NK-92 (cell line): Measurements from ENCODE around the gene MYO5A.
"Not testable (repeated sequence)": the region's sequence is repeated elsewhere in the genome, so short reads cannot be mapped to it uniquely, and the experiment has no call there.

Experiments used
- DNase-seq: peaks from one replicate; lab custom pipeline; 2025; ENCODE audit not compliant: unreplicated experiment; lab: John Stamatoyannopoulos, UW

The MYO5A gene

DNA sequence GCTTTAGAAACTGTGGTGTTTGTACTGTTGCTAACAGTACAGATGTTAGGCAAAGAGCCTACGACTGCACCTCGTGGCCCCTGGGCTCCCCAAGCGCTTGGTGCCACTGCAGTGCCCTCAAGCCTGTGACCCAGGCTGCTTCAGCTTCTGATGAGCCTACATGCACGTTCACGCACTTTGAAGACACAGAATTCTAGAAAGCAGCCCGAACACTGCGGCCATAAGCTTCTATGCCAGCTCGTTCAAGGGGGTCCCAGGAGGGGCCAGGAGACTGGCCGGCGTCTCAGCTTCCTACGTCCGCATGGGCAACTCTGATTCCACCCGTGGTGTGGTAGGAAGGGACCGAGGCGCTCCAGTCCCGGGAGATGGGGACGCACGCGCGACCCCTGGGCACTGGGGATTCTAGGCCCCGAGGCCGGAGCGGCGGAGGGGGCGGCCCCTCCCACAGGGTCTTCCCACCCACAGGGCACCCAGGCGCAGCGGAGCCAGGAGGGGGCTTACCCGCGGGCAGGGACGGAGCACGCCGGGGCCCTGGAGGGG lies 233.7 kb downstream of the MYO5A start:
- no peak for DNase-seq

DNA sequence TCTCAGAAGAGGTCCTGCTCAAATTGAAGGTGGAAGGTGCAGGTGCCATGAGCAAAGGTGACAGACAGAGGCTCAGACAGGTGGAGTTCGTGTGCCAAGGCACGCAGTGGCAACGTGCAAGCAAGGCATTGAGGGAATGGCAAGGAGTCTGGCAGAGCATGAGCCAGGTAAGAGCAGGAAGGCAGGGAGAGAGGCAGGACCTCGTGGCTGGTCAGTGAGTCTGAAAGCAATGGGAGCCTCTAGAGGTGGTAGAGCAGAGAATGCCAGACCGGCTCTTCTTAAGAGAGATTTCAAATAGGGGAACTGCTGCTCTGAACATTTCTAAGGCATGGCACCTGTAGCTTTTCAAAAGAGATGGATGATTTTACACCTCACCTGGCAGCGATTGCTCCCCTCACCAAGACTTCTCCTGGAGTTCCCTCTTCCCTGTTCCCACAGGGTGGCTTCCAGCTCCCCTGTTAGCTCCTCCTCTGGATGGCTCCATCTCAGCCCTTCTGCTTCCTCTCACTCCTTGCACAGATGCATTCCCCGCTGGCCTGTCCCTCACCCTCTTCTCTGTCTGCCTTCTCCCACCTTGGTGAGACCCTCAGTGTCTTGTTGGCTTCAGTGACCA lies 235.8 kb downstream of the MYO5A start:
- no peak for DNase-seq

DNA sequence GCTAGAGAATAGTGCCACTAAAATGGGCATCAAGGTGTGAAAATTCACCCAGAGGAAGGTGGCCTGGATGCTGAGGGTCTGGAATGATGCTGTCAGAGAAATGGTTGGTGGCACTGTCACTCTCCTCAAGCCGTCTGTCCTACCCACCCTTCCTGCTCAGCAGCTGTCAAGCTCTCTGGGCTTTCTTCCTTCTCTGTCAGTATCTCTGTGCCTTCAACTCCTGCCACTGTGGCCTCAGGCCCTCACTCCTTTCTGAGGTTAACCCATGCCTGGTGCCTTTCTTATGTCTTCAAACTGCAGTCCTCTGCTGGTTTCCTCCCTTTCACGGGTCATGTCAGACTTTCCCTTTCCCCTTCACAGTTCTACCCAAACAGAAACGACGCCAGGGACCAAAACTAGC lies 237.5 kb downstream of the MYO5A start:
- no peak for DNase-seq

DNA sequence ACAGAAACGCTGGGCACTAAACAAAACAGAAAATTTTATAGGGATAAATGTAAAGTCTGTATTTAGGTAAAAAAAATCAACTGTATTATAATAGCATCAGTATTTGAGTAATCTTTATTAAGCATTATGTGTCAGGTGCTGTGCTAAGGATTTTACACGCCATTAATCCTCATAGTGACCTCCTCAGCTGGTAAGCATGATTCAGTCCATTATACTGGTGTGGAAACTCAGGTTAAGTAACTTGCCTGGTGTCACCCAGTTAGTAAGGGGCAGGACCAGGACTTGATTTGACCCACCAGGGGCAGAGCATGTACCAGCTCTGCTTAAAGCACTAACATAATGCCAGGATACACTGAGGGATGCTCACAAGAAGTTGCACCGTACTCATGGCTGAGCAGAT lies 237.9 kb downstream of the MYO5A start:
- DNase-seq = no peak

DNA sequence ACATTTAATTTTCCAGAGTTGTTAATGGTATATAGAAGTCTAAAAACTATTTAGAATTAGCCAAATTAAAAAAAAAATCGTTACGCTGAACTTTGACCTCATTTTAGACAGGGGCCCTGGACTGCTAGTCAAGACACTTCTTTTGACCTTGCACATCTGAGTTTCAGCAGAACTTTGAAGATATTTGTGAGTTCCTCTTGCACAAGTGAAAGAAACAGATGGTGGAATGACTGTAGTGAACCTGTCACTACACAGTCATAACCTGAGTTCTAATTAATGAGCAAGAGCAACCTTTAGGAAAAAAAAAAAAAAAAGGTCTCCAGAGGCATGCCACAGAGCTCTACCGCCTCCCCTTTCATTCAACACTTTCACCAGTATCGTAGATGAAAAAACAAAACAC lies 238.4 kb downstream of the MYO5A start:
- DNase-seq = no peak

DNA sequence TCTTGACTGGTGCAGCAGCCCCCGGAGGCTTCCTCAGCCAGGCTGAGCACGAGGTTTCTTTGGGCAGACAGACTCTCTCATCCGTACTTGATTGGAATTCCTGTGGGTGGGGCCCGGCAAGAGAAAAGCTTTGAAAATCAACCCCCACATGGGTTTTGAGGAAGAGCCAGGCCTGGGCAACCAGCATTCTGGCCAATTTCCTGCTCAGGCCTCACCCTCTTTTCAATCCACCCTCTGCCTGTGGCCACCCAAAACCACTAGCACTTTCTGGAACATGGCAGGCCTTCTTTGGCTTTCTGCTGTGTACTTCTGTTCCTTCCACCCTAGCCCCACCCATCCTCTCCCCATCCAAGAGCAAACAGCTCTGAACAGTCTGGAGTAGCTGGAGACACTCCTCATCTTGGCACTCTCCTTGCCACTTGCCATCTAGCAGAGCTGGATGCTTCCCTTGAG lies 239.0 kb downstream of the MYO5A start:
- DNase-seq = no peak

DNA sequence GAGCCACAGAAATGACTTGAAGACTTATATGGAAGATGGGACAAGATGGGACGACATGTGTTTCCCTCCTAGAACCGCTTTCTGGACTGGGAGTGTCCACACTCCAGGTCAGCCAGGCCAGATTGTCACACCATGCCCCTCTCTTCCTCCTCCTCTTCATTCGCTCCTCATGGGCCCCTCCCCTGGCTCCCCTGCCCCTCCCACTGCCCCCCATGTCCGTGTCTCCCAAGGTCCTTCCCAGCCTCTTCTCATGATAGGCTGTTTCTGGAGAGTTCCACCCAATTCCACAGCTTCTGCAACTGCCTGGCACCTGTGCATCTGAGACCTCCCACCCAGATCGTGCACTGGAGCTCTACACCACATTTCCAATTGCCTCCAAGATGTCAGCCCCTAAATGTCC lies 239.7 kb downstream of the MYO5A start:
- no peak for DNase-seq

DNA sequence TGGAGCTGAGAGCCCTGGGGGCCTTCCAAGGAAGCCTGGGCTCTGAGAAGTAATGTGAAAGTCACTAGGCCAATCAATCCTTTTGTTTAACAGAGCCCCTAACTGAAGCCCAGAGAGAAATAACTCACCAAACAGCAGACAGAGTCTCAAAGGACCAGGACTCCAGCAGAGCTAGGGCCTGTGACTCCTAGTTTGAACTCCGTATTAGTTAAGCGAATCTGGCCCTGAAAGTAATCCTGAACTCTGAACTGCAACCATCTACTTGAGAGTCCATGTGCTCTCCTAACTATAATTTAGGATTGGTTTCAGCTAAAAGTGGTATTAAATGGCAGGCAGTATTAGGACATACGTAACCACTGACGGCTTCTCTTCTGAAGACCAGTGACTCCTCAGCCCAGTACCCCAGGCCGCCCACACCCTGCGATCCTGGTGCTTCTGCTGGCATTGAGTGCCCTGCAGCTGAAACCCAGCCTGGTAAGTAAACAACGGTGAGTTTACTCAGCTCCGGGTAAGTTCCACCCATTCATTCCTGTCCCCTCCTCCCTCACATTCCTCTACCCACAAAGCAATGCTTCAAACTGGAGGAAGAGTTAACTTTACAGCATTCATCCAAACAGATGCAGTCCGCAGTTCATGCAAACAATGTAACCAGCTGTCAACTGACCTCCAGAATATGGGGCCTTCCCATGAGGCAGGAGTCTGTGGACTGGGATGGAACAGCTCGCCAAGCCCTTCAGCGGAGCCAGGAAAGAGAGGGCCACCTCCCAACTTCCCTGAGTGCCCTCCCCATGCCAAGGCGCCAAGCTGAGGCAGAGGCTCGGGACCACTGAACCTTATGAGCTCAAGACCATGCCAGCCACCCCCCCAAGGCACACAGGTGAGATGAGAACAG lies 240.4 kb downstream of the MYO5A start:
- no peak for DNase-seq

DNA sequence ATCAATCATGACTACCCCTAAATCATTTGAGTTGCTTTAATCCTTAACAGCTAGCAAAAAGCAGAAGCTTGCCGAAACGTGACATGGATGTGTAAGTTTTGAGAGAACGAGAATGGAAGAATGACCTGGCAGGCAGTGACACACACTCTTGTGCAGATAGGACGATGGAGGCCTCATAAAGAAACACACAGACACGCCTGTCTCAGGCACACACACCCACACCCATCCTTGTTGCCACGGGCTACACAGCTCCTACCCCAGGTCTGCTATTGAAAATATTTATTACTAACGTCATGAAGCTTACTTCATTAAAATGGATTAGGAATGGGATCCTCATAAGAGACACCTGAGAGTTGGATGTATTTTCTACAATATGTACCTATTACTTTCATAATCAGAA lies 241.6 kb downstream of the MYO5A start:
- no peak for DNase-seq

DNA sequence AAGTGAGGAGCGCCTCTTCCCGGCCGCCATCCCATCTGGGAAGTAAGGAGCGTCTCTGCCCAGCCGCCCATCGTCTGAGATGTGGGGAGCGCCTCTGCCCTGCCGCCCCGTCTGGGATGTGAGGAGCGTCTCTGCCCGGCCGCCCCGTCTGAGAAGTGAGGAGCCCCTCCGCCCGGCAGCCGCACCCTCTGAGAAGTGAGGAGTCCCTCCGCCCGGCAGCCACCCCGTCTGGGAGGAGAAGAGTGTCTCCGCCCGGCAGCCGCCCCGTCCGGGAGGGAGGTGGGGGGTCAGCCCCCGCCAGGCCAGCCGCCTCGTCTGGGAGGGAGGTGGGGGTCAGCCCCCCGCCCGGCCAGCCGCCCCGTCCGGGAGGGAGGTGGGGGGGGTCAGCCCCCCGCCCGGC lies 242.7 kb downstream of the MYO5A start:
- DNase-seq = not testable (repeated sequence)

DNA sequence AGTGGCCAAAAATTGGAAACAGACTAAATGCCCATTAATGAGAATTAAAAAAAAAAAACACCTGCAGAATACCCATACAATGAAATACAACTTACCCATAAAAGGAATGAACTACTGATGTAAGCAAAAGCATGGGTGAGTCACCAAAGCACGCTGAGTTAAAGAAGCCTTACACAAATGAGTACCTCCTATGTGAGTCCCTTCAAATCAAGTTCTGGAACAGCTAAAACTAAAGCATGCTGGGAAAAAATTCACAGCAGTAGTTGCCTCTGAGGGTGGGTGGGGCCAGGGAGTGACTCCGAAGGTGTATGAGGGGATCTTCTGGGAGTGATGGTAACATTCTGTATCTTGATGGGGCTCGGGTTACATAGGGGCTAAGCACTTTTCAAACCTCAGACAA lies 244.5 kb downstream of the MYO5A start:
- DNase-seq = no peak

DNA sequence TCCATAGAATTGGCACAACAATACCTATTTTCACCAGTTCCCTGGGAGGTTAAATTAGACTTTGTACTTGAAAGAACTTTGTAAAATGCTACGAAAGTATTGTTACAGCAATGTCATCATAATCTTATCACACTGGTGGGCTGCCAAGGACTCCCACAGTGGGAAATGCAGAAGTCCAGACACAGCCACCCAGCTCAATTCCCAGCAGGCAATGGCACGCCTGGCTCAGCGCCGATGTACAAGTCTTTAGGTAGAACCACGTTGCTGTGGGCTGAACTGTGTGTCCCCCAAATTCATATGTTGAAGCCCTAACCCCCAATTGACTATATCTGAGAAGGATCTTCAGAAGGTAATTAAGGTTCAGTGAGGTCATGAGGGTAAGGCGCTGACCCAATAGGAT lies 245.4 kb downstream of the MYO5A start:
- no peak for DNase-seq

DNA sequence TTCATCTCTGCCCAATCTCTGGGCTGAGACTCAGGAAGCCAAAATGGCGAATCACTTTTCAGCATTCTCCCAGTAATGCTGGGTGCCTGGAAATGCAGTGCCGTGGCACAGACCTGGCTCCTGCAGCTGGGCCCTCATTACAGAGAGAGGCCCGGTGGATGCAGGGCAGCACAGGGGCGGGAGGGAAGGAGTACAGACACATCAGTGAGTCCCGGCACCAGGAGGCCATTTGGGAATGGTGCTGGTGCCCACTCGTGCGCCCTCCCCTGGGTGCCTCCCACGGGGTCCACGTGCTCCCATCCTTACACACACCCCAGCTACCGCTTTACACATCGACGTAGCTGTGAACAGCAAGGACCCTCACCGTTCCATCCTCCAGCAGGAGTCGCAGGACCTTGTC lies 246.3 kb downstream of the MYO5A start:
- no peak for DNase-seq

DNA sequence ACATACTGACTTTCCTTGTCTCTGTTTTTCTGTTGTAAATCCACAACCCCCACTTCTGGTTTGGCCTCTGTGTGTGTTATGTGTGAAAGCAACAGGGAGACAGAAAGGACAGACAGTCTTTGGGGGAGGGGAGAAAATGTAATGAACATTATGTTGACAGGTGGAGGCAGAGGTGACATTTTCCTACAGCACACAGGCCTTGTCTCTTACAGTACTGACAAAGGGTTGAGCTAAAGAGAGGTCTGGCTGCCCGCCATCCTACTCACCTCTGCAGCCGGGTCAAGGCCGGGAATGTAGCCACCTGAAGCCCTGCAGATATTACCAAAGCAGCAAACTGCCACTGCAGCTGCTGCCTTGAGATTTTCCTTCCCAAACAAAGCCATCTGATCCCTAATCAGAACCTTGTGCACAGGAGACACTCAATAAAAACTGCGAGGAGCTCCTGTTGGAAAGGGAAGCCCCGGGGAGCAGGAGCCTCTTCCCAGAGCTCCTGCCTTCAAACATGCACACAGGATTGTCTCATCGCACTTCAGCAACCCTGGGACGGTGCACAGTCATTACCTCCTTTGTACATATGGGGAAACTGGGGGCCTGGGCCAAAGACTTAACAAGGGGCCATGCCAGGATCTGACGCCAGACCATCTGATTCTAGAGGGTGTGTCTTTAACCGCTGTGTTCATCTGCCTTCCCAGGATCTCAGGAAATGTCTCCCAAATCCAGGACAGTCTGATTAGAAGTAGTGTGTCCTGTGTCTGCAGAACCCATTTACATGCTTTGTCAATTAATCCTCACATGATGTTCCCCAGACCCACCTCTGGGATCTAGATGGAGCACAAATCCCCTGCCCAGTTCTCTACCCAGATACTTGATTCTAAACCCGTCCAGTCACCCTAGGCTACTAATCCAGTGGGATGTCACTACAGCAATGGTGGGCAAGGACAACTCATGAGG lies 247.3 kb downstream of the MYO5A start:
- DNase-seq = no peak

DNA sequence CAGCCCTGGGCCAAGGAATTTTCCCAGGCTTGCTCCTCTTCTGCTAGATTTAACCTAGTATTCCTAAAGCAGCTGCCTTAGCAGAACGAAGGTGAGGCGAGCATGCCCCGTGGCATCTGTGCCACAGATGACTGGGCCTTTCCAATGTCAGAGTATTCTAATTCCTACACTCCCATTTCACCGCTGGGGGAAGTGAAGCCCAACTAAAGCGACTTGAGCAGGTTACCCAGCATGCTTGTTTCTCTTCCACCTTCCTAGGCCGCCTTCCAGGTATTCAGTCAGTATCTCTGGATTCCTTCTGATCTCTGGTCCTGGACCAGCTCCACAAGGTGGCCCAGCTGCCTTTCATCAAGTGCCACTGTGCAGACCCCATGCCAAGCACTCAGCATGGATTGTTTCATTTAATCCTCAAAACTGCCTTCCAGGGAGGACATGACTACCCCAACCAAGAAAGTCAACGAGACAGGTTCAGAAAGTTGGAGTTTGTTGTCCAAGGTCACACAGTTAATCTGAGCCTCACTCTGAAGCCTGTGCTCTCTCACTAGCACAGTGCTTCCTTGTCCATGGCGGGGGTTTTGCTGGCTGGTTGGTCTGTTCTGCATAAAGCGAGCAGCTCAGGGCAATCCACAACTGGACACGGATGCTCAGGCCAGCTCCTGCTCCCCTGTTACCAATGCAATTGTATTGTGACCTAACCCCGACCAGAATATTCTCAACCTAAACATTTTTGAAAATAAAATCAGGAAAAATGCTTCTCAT lies 248.2 kb downstream of the MYO5A start:
- DNase-seq = no peak

DNA sequence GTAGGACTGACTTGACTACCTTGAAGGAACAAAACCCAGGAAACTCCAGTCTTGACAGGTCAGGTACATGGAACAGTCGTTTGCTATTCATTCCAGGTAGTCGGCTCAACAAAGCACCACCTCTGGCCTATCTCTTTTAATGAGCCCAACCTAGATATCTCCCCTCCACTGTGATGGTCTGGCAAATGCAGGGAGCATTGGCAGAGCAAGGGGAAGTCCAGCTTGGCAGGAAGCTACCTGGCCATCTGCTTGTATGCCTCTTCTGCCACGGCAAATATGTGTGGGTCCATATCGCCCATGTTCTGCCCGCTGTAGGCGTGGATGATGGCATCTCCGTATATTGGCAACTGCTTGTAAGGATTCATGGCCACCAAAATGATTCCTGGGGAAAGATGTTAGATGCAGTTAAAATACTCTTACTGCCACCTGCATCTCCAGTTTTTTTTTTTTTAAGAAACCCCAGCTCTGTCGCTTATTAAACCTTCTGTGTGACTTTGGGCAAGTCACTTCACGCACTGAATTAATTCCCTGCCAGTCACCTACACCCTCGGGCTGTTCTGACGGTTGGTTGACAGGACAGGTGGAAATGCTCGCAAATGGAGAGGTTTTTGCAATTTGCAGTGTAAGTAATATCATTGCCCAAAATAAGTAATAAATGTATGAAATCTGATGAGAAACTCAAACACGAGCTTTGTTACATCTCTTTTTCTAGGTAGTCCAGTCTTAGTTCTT lies 249.9 kb downstream of the MYO5A start:
- no peak for DNase-seq

DNA sequence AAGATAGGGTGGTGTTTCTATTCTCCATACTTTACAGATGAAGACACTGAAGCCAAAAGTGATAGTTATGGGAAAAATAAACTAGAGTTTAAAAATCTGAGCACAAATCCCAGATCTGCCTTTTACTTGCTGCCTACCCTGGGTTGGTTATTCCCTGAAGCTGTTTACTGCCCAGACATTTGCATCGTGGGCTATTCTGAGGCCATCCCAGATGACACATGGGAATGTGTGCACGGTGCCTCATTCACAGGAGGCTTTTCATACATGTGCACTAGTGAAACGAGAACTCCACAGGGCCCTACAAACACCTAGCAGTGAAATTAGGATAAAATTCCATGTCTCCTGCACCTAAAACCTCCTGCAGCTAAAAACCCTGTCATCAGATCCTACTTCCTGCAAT lies 250.5 kb downstream of the MYO5A start:
- DNase-seq = no peak

DNA sequence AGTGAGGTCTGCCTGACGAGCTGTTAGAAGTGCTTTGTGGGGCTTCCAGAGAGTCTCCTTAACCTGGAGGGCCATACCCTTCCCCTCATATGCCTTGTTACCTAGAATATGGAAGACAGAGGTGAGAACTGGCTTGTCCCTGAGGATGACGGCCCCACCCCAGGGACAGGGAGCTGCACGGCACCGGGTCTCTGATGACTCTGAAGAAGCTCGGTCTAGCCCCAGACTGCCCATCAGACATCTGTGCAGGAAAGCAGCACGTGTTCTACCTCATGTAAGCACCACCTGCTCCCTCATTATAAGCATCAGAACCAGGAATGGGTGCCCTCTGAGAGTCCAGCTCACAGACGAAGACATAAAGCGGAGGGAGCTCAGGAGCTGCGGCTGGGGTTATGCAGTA lies 251.1 kb downstream of the MYO5A start:
- DNase-seq = no peak

DNA sequence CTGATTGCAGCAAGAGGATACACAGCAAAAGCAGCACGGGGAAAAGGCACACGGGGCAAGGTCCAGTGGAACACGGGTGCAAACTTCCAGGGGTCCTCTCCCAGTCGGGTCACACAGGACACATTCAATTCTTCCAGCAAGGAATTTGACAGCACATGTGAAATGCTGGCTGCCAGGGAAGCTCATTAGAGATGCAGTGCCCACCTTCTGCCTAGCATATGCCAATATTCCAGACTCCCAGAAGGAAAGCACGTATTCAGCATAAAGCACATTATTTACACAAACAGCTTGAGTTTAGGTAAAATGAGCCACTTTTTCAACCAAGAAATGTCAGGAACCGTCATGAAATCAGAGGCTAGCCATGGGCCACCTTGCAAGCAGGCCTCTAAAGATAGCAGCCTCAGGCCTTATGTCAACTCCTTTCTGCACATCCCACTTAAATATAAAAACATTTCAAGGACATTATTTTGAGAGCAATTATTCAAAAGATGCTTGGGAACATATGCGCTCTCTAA lies 252.4 kb downstream of the MYO5A start:
- no peak for DNase-seq
